LNCAP (cell line): ENCODE data around the gene BCAS3.

ENCODE experiments used
- CTCF ChIP-seq: fragments of 450-650 bp; IDR thresholded peaks from 2 replicates; pipeline ENCODE4 v1.5.1; 2017; ENCODE audit warnings: mild to moderate bottlenecking

The BCAS3 gene

GRCh38 chr17:61386251-61386650 is 708.6 kb downstream of the BCAS3 start:
- no peak for TF ChIP-seq CTCF

DNA sequence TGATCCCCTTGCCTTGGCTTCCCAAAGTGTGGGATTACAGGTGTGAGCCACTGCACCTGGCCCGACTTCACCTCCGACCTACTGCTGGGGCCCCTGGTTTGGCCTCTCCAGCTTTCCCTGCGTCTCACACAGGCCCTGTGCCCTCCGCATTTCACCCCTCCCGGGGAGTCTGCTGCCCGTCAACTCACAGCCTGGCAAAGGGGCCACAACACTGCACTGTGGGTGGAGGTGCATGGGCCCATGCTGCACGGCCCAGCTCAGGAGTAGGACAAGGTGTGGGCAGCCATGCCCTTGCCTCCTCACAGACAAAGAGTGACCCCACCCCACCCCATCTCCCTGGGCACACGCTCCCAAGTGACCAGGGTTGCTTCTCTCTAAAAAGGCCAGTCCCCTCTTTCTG is 709.4 kb downstream of the BCAS3 start:
- no peak for TF ChIP-seq CTCF

DNA sequence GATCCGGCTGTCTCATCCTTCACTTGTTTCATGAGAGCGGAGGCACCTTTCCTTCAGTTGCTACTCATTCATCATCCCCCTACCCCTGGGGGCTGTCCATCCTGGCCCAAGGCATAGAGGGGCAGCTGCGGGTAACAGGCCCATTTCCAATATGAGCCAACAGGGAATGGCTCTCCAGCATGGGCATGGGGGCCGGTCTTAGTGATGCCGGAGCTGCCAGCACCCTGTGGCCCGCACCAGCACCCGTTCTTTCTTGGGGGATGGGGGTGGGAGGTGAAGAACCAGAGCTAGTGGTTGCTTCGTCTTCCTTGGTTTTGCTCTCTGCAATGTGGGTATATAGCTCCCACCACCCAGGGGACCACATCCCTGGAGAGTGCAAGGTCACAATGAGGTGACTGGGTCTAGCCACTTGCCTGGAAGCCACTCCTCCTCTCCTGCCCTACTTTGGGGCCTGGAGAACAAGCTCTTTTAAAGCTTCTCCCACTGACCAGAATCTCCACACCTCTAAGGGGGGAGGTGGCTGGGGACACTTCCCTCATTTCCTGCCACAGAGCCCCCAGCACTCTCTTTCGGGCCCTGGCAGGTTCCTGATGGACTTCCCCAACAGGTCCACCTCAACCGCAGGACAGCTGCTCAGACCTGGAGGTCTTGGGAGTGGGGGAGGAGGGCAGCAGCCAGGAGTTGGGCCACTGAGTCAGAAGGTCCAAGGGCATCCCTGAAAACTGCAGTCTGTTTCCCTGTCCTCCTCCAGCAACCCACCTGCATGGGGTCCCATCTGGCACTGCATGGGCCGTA is 710.1 kb downstream of the BCAS3 start:
- TF ChIP-seq CTCF: no peak

DNA sequence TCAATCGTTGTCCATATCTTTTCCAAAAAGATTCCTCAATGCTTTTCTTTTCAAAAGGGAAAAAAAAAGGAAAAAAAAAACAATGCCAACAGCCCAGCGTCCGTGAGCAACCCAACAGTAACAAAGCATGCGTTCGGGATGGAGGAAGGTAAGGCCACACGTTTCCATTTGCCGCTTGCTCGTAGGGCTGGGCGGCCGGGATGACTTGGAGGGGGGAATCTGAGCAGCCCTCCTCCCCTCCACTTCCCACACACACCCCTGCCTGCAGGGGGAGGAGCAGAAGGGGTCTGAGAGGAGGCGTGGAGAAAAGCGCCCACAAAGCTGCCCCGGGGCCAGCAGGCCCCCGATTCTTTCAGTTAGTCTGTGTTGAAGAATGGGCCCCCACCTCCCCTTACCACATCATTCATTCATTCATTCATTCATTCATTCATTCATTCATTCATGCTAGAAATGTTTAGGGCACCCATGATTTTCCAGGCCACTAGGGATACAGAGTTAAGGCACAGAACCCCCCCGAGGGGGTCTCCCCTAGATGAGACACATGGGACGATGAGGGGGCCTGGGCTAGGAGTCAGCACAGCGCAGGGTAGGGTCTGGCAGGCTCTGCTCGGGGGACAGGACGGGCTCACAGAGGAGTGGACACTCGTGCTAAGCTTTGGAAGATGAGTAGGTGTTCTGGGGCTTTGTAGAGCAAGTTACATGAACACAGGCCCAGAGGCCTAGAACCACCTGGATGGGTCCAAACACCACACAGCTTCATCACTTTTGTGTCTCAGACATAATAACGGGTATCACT is 711.1 kb downstream of the BCAS3 start:
- no peak for TF ChIP-seq CTCF

GRCh38 chr17:61389670-61390478 is 712.2 kb downstream of the BCAS3 start:
- peak; percentile 99 for TF ChIP-seq CTCF

DNA sequence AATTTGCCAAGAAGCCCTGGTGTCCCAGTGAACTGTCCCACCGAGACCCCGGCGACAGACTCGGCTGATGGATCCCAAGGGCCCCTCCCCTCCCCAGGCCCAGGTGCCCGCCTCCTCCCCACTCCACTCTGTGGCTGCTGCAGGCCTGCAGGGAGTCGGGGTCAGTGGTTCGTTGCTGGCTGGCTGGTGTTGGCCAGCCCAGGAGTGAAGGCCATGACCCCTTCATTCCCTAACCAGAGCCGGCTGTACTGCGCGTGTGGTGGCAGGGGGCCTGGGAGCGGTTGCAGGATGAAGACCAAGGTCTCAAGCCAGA is 712.8 kb downstream of the BCAS3 start:
- TF ChIP-seq CTCF: no peak

GRCh38 chr17:61391595-61392291 is 714.1 kb downstream of the BCAS3 start:
- no peak for TF ChIP-seq CTCF
